ENCODE results near the gene PRMT7.
A peak's percentile ranks its signal among the peaks of the same experiment; 100 is the strongest.

PRMT7 gene

DNA sequence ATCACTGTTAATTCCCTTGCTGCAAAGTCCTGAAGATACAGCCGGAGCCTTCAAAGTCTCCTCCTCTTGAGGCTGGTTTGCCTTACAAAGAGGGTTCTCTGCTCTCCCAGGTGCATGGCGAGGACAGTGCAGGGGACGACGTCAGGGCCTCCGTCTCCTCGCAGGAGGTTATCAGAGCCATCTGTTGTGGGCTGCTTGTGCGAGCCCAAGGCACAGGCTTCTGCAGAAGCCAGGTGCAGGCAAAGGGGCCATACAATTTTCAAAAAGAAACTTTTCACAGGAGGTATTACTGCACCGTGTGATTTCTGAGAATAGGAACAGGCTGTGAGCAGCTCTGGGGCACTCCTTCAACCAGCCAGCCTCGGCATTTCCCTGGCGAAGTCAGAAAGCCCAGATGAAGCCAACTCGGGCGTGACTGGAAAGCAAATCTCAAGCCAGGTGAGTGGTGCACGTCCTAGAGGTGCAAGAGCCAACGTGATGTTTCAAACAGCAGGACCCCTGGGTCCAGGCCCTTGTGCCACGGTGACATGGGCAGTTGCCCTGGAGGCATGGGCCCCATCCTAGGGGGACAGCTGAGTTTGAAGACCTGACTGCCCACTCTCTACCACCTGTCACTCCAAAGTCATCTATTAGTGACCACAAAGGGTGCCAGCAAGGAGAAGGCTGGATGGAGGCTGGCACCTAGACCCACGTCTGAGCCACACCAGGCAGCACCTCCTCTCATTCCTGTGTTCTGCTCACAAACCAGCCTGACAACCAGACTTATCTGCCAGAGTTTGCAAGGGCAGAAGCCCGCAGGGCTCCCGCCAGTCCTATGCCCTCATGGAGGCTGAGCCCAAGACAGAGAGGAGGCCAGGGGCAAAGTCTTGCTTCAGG is 68.9 kb downstream of the PRMT7 start:
- peak; percentile 27 for DNase-seq

DNA sequence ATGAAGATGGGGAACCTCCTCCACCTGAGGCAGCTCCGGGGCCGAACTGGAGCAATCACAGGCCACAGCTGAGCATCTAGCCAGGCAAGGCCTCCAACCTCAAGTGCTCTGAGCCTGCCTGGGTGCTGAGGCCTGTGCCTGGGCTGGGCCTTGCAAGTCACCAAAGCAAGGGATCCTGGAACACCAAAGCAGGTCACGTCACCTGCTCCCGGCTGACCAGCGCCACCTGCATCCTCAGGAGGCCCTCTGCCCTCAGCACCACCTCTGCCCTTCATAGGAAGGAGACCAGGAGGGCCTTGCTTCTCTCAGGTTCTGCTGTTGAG is 69.5 kb downstream of the PRMT7 start:
- no peak for DNase-seq

DNA sequence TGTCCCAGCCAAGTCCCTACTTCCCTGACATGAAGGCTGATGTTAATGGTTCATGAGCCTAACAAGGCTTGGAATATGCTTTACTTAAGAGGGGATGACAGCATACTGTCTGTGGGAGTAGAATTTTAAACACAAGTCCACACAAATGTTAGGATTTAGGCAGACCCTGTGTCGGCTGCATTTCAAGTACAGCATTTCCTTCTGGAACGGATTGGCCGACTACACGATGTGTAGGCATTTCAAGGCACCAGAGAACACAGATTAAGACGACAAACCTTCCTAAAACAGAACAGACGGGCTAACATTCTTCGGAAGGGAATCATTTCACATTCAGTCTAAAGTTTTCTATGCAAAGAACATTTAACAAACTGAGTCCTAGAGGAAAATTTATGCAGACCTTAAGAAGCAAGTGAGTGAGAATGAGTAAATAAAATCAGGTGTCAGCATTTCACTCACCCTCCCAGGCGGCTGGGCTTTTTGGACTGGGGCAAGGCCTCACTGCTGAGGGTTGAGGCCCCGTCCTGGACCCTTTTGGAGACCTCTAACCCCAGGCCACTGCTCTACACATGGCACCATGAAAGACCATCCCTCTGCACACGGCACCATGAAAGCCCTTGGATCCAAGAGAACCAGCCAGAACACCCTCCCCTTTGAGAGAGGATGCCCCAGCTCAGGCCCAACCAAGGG is 70.0 kb downstream of the PRMT7 start:
- DNase-seq, result no peak

DNA sequence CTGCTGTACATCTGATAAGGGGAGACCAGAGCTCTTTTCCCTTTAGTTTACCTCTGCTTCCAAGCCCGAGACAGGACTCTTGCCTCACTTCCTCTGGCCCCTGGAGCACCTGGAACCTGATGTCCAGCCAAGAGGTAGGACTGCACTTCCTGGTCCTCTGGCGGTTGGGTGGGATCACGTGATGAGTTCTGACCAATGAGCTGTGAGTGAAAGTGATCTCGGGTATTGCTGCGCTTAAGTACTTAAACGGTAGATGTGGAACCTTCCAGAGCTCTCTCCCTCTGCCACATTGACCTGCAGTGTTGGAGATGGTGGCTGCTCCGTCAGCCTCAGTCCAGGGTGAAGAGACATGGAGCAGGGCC is 70.5 kb downstream of the PRMT7 start:
- DNase-seq, result no peak

DNA sequence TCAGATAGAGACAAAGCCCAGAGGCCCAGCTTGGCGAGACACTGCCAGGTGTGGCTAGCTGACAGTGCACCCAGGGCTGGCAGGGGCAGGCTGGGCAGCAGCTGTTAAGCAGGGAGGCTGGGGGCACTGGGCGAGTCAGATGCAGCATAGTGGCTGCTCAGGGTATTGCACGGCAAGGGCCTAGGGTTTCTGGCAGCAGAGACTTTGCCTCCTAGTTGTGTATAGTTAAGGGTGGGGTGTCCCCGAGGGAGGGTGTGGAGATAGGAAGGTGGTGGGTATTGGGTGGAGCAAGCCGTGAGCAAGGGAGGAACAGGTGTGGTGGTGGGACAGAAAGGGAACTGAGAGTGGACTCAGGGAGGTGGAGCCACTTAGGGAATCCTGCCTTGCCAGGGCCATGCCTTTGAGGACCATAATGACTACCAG is 71.5 kb downstream of the PRMT7 start:
- DNase-seq, result peak; percentile 61

DNA sequence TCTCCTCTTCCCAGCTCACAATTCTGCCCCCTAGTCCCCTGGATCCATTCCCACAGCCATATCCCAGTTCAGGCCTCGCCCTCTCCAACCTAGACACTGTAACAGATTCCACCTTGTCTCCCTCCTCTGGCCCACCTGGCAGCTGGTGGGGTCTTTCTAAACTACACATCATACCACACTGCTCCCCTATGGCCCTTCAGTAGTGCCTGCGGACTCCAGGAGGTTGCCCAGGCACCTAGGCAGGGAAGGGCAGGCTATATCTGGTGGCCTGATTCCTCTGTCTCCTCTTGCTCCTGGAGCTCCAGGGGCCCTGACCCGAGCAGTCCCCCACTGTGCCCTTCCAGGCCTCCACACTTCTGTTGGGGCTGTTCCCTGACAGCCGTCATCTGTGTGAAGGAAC is 73.0 kb downstream of the PRMT7 start:
- DNase-seq, result no peak

DNA sequence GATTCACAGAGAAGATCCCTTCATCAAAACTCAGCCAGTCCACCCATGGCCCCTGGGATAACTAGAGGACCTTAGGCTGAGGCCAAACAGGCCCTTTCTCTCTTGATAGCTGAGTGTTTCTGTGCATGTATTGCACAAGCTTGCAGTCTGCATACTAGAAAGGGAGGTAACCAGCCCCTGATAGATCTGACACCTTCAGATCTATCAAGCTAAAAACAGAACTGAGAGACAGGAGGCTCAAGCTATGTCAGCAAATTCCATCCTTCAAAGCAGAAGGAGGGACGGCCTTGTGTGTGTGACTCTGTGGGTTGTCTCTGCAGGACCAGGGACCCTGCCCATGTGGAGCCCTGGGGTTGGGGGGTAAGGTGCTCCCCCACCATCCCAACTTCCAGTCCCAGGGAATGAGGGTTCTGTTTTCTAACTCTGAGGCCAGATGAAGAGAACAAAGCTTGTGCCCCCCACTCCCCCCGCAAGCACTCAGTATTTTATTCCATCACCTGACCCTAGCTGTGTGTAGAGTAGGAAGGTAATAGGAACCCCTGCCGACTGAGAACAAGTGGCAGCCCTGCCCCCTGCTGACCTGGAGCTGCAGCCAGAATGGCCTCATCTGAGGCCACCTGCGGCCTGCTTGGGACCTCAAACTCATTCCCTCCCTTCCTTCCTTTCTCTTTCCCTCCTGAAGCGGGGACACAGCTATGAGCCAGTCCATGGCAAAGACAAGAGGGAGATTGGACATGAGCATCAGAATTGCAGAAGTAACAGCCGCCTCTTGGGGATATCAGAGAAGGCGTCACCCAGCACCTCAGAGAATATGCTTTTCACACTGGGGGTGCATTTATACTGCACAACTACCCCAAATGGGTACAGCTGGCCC is 73.7 kb downstream of the PRMT7 start:
- peak; percentile 33 for DNase-seq

DNA sequence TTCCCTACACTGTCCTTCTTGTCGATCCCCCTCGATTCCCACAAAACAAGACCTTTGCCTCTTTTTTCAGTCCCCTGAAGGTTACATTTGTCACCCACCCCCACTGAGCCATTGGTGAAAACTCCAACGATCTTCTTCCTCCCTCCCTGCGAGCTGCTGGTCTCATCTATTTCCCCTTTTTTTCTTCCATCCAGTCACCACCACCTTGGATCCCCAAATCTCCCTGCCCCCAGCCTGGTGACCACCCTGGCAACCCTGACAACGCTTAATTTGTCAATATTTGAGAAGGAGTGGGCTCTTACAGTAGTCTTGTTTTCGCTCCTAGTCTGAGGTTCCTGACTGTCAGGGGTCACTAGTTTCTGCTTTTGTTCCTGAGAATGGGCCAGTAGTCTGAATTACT is 74.6 kb downstream of the PRMT7 start:
- peak; percentile 28 for DNase-seq

DNA sequence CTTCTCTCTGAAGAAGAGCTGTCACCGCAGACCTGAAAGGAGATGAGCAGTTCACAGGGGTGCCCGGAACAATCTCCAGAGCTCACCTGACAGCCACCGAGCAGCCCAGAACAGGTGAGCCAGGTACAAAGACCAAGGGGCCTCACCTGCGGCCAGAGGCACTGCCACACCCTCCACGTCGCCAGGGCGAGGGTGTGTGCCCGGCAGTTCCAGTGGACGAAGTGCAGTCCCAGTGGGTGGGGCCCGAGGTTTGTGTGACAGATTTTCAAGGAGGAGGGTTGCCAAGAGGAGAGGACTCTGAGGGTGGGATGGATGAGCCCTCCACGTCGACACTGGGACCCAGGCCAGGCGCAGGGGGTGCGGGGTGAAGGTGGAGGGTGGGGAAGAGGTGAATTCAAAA is 75.8 kb downstream of the PRMT7 start:
- no peak for DNase-seq

DNA sequence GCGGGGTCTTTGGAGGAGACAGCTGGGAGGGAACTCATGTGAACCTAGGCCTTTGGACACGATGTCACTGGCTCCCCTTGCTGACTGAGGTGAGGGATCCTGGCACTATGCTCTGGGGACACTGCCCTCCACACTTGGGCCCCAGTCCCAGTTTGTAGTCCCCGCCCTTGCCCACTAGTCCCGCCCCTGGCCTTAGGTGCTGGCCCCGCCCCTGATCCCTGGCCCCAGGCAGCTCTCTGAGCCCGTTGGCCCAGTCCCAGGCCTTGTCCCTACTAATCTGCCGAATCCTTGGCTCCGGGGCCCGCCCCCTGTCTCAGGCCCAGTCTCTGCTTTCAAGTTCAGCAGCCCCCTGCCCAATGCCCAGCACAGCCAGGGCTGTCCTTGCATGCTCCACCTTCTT is 76.5 kb downstream of the PRMT7 start:
- no peak for DNase-seq

DNA sequence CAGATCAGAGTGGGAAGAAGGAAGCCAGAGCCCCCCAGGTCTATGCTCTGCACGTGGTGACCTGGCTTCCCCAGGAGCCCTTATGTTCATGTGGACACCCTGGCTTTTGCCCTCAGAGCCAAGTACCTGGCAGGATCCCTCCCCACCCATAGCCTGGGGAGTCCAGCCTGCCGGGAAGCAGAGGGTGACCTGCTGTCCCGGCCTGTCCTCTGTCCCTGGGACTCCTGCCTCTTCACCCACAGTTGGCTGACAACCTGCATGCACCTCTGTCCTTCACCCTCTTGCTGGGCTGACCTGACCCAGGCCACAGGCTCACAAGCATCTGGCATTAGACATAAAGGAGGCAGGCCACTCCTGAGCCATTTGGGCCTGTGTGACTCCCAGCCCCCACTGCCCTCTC is 77.3 kb downstream of the PRMT7 start:
- no peak for DNase-seq

DNA sequence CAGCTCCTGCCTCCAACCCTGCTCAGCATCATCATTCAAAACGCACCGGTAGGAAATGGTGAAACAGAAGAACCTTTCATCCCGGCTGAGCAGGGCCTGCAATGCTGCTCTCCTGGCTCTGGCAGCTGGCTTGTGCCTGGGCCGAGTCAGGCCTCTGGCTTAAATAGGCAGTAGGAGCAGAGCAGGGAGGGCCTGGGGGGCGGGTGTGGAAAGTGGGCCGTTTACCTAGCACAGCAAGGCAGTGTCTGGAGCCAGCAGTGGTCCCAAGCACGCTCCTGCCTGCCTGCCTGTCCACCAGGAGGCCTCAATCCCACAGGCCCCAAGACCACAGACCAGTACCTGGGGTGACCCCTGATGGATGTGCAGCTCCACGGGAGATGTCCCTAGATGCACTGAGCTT is 78.2 kb downstream of the PRMT7 start:
- DNase-seq, result no peak

DNA sequence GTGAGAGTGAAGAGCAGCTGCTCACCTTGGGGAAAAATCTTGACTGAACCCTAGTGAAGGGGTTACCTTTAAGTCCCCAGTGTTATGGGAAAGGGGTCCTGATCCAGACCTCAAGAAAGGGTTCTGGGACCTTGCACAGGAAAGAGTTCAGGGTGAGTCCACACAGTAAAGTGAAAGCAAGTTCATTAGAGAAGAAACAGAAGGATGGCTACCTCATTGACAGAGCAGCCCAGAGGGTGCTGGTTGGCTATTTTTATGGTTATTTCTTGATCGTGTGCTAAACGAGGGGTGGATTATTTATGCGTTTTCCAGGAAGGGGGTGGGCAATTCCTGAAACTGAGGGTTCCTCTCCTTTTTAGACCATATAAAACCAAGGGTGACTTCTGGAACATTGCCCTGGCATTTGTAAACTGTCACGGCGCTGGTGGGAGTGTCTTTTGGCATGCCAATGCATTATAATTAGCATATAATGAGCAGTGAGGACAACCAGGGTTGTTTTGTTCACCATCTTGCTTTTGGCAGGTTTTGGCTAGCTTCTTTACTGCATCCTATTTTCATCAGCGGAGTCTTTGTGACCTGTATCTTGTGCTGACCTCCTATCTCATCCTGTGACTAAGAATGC is 79.0 kb downstream of the PRMT7 start:
- DNase-seq, result no peak

DNA sequence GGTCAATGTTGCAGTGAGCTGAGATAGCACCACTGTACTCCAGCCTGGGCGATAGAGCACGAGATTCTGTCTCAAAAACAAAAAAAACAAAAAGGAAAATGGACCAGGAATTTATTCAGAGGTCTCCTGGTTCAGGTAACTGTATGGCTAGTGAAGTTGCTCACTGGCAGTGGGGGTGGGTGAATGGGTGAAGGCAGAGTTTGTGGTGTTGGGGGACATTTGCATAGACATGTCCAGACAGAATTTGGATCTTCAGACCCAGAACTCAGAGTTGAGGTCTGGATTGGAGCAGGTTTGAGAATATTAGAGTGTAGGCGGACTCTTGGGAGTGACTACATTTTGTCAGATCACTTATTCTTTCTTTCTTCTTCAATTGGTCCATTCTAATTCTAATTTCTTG is 82.5 kb downstream of the PRMT7 start:
- no peak for DNase-seq

DNA sequence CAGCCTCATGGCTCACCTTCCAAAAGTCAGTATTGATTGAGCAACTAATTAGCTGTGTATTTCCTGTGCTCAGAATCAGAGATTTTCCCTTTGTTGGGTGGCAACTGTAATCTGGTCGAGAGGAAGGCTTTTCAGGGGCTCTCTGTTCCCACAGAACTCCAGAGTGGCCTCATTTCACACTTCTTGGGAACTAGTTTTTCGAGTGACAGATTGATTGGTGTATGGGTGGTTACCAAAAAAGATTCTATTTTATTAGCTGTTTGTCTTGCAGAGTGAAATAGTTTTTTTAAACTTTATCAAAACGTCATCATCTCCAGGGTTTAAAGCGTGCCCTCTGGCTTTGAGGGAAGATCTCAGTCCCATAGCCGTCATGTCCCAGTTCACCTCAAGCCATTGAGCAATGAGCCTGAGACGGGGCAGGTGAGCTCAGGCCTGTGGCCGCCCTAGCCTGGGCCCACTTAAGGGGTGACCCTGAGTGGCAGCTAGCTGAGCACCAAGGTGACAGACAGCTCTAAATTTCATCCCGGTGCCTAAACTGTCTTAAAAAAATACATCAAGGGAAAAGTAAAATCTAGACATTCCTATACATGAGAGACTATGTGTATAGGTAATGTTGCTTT is 84.5 kb downstream of the PRMT7 start:
- DNase-seq, result no peak

DNA sequence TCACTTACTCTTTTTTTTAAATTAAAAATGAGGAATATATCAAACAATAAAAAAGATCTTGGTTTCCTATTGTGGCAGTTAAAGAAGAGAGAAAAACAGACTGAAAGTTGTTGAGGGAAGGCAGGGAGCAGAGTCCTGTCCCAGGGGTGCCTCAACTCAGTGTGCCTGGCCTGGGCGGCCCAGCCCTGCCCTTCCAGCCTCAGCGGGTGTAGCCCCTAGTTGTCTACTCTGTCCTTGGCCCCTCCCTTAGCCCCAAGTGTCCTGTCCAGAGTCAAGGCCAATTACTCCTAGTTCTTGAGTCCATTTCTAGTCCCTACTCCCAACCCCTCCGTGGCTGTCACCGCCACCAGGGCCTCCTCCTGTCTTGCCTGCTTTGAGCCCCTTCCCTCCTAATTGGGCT is 85.0 kb downstream of the PRMT7 start:
- DNase-seq, result no peak

DNA sequence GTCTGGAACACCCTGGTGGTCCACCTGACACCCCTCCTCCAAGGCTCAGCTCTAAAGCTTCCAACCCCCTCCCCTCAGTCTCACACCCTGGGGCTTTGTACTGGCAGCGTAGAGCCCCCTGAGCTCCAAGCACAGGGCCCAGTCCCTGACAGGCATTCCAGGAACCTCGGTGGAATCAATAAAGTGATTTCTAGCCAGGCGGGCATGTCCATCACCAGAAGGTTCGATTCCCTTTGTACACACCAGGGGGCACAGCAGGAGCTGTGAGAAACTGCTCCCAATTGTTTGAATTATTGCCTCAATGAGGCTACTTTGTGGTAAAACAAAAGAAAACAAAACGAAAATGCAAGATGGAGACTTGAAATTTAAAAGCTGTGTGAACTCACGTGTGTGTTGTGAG is 85.7 kb downstream of the PRMT7 start:
- peak; percentile 74 for DNase-seq

DNA sequence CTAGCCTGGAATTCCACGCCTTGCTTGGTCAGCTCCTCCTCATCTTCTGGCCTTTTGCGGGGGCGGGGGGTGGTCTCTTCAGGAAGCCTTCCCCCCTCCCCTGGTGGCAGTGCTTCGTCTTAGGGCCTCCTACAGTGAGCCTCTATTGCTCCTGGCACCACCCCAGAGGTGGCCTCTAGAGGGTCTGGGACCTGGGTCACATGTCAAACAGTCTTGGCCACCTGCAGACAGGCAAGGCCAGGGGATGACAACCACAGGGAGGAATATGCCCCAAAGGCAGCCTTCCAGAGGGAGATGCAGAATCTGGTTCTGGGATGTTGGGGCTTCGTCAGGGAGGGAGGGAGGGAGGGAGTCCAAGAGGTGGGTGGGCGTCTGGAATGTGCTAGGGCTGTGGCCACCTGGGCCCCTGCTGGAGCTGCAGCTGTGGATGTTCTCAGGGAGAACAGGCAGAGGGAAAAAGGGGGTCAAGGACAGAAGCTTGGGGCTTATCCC is 86.9 kb downstream of the PRMT7 start:
- no peak for DNase-seq

DNA sequence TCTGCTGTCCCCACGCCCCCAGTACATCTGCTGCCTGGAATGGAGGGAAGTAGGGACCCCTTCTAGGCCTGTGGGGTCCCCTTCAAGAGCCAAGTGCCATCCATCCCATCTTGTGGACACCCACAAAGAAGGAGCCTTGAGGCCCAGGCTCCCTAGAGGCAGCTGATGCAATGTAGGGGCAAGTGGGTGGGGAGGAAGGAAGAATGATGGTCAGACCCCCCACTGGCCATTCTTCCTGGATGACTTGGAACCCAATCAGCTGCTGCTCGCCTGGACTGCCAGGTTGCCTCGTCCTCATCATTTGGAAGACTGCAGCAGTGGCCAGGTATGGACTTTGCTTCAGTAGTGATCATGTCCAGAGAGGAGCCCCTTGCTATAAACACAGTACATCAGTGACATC is 88.6 kb downstream of the PRMT7 start:
- no peak for DNase-seq

DNA sequence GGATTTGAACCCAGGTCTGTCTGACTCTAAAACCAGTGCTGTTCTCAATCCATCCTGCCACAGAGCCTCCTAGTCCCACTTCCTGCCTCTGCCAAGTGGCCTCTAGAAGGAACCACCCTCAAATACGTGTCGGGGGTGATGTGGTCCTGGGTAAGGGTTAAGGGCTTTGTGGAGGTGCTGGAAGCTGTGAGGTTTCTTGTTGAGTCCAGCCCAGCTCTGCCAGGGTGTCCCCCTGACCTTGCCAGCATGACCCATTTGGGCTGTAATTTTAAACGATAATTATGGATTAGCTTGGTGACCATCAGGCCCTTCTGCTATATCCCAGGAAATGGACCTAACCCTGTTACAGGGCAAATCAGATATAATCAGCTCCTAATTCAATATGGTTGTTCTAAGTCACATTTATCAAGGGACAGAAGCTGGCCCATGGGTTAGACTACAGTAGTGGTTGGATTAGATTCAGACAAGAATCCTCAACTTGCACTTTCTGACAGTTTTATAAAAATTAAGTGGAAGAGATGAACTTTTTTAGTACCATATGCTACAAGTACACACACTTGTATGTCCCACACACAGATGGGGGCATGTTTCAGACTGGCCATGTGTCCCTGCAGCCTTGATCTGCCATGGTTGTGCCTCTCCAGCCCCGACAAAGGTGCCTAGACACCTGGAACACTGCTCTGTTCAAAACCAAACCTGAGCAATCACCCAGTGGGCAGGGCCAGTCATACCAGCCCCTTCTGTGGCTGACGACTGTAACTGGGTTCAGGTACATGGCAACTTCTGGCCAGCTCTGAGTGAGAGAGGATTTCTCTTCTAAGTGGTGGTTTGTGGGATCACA is 89.5 kb downstream of the PRMT7 start:
- no peak for DNase-seq

DNA sequence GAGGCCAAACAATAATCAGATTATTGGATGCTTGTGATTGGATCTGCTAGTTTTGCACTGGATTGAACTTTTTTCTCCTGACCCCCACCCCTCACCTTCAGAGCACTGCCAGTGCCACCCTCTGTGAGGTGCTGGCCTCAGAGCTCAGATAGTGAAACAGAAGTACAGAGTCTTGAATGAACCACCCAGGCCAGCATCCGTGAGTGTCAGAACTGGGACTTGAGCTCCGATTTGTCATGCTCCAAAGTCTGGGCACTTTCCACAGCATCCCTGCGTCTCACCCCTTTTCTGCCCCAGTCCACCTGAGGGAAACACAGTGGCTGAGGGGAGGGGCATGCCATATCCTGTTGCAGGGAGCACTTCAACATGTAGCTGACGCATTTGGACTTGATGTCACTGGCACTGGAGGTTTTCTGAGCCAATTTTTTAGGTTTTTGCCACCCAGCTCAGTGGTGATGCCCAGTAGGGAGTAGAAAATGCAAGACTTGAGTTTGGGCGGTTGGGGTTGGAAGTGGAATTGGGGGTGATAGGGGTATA is 90.2 kb downstream of the PRMT7 start:
- DNase-seq, result no peak
